GM12865 (cell line): ENCODE results near the gene VGLL2.

Experiments used
- DNase-seq: peaks from one replicate; pipeline ENCODE4 v3.0.0; 2010; ENCODE audit warnings: low read depth
- H3K4me3 ChIP-seq: 2 replicates; pipeline ENCODE4 v1.5.1; 2011; ENCODE audit warnings: mild to moderate bottlenecking, low read depth, low read length, control low read depth
- TF ChIP-seq, protein P1 (sequence below): IDR thresholded peaks from 2 replicates; pipeline ENCODE4 v1.5.1; 2011; ENCODE audit warnings: low read length, control low read depth, low read depth, inconsistent platforms; ENCODE audit not compliant: insufficient read depth; ENCODE audit errors: missing control alignments

VGLL2 gene

DNA sequence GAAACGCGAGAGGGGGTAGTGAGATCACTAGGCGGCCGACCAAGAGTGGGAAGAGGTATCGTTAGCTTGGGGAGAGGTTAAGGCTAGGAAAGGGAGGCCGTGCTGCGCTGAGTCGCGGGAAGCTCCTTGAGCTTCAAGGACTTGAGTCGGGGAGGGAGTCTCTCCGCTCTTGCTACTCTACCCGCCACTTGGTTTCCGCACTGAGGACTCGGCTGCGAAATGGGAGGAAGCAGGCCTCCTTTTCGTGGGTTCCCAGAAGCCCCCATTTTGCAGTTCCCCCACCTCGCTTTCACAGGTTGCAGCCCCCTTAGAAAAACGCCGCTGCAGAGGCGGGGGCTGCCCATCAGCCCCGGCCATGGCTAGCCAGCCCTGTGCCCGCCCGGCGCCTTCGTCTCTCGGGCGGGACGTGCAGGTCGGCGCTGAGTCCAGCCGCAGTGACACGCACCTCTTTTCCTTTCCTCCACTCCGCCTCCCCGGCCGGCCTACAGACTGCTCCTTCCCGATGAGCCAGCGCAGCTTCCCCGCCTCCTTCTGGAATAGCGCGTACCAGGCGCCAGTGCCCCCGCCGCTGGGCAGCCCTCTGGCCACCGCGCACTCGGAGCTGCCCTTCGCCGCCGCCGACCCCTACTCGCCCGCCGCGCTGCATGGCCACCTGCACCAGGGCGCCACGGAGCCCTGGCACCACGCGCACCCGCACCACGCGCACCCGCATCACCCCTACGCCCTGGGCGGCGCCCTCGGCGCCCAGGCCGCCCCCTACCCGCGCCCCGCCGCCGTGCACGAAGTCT is 4.9 kb downstream of the VGLL2 start:
- TF ChIP-seq, protein P1, sequence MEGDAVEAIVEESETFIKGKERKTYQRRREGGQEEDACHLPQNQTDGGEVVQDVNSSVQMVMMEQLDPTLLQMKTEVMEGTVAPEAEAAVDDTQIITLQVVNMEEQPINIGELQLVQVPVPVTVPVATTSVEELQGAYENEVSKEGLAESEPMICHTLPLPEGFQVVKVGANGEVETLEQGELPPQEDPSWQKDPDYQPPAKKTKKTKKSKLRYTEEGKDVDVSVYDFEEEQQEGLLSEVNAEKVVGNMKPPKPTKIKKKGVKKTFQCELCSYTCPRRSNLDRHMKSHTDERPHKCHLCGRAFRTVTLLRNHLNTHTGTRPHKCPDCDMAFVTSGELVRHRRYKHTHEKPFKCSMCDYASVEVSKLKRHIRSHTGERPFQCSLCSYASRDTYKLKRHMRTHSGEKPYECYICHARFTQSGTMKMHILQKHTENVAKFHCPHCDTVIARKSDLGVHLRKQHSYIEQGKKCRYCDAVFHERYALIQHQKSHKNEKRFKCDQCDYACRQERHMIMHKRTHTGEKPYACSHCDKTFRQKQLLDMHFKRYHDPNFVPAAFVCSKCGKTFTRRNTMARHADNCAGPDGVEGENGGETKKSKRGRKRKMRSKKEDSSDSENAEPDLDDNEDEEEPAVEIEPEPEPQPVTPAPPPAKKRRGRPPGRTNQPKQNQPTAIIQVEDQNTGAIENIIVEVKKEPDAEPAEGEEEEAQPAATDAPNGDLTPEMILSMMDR: no peak
- DNase-seq: no peak
- H3K4me3 ChIP-seq: no peak overlapping the region

DNA sequence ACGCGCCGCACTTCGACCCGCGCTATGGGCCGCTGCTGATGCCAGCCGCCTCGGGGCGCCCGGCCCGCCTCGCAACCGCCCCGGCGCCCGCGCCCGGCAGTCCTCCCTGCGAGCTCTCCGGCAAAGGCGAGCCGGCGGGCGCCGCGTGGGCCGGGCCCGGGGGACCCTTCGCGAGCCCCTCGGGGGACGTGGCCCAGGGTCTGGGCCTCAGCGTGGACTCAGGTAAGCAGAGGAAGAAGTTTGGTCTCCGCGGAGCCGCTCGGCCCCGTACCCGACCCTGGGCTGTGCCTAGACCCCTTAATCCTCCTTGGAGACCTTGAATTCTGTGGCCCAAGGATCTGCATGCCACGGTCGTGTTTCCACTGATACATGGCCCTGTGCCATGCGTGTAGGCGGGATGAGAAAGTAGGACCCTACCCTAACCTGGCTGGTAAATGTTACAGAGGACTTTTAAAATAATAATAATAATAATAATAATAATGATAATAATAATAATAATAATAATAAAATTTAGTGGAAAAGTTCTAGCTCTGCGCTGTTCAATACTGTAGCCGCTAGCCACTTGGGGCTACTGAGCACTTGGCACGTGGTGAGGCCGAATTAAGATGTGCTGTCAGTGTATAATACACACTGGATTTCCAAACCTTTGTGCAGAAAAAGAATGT is 5.6 kb downstream of the VGLL2 start:
- TF ChIP-seq, protein P1: no peak
- DNase-seq: no peak
- H3K4me3 ChIP-seq: no peak overlapping the region

DNA sequence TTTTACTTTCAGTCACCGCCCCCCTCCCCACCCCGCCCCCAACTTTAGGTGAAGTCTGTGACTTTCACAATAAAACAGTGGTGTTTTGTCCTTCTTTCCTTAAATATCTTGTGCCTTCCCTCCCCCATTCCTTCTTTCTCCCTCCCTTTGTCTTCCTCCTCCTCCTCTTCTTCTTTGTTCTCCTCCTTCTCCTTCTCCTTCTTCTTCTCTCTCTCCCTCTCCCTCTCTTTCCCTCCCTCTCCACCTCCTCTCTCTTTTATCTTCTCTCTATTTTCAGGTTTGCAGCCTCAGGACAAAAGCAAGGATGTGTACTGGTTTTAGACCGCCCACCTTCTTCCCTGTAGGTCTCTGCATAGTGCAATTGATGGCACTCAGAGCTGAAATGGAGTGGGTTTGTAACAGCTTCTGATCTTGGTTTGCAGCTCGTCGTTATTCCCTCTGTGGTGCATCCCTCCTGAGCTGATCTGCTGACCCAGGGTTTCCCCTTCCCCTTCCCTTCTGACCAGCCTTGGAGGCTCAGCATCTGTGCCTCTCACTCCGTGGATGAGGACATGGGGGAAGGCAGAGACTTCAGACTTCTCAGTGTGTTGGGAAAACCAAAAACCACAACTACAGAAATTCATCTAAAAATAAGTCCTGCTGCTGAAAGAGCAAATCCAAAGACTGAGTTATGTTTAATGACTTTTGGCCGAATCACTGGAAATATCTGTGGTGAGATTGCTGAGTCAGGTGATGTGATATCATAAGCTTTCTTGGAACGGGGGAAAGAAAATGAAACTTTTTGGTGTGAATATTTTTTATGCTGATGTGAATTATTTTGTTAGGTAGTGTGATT is 6.9 kb downstream of the VGLL2 start:
- DNase-seq: no peak
- TF ChIP-seq, protein P1: no peak
- no peak overlapping the region for H3K4me3 ChIP-seq

DNA sequence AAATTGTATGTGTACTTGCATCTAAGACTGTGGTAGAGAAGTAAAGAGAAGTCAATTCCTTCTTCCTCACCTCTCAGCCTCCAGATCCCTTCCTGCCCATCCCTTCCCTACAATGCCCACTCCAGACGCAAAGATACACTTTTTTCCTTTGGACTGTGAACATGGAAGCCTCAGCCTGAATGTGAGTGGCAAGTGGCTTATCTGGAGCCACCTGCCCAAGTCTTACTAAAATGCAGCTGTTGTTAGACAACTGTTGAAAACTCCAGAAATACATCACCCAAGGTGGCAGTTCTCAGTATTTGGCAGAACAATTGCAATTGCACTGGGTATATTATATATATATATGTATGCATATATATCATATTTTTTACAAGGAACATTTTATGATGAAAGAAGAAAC is 7.5 kb downstream of the VGLL2 start:
- DNase-seq: no peak
- TF ChIP-seq, protein P1: no peak
- no peak overlapping the region for H3K4me3 ChIP-seq

DNA sequence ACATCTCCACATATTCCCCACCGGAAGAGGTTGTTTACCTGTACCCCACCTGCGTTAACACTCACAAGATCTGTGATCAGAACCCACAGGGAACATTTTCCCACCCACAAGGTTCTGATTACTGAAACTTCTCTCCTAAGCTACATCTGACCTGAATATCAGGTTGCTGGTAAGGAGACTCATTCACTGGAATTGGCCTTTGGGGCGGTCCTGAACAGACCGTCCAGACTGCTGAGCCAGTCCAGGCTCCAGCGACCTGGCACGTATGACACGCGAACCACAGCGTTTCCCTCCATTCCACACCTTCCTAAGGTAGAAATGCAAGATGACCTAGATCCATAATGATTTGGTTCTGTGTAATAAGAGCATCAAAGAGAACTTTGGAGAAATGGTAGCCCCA is 9.8 kb downstream of the VGLL2 start:
- TF ChIP-seq, protein P1: no peak

DNA sequence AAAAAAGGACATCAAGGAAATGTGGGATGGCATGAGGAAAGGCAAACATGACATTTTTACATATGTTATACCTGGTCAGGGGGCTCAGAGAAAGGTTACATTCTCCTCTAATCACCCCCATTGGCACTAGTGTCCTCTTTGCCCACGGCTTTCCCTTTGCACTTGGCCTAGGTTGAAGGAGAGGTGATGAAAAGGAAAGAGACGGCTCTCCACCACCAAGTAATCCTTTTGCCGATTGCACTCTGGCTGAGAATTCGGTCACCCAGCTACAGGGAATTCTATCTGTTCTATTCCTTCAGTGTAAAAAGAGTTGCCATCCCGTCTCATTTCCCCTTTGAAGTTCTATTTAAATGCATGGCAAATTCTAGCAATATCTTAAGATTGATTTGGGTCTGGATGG is 10.4 kb downstream of the VGLL2 start:
- no peak overlapping the region for H3K4me3 ChIP-seq
- DNase-seq: no peak
- TF ChIP-seq, protein P1: no peak

More for the DNA sequence above, 9.8 kb downstream of the VGLL2 start:
- no peak for DNase-seq
- H3K4me3 ChIP-seq: no peak overlapping the region
